Loucy (cell line): ENCODE results near the gene PEX14.
A peak's percentile ranks its signal among the peaks of the same experiment; 100 is the strongest.

Source experiments
- H2AFZ ChIP-seq: fragments of 200-600 bp; sonication (generic); 2 replicates; pipeline ENCODE4 v1.6.0; 2016; ENCODE audit warnings: antibody characterized with exemption, mild to moderate bottlenecking, low read length, moderate library complexity
- H3F3A ChIP-seq: fragments of 200-600 bp; 2 replicates; pipeline ENCODE4 v1.6.0; 2016; ENCODE audit warnings: antibody characterized with exemption, low read depth, mild to moderate bottlenecking
- H3K27me3 ChIP-seq: fragments of 200-600 bp; sonication (generic); 2 replicates; pipeline ENCODE4 v1.6.1; 2014; ENCODE audit warnings: low read length, mild to moderate bottlenecking; ENCODE audit not compliant: insufficient read depth, poor library complexity, severe bottlenecking
- H3K36me3 ChIP-seq: fragments of 200-600 bp; sonication (generic); 2 replicates; pipeline ENCODE4 v1.6.1; 2016; ENCODE audit warnings: low read length; ENCODE audit not compliant: insufficient read depth
- H3K4me1 ChIP-seq: fragments of 200-600 bp; sonication (generic); 2 replicates; pipeline ENCODE4 v1.5.1; 2014; ENCODE audit warnings: low read length, mild to moderate bottlenecking; ENCODE audit not compliant: insufficient read depth, poor library complexity, severe bottlenecking
- H3K4me2 ChIP-seq: fragments of 200-600 bp; sonication (generic); 2 replicates; pipeline ENCODE4 v1.6.0; 2014; ENCODE audit warnings: antibody characterized with exemption, low read length, low read depth, mild to moderate bottlenecking; ENCODE audit not compliant: poor library complexity, severe bottlenecking
- H3K4me3 ChIP-seq: fragments of 200-600 bp; sonication (generic); 2 replicates; pipeline ENCODE4 v1.5.1; 2014; ENCODE audit warnings: low read length, mild to moderate bottlenecking, mixed read lengths; ENCODE audit not compliant: poor library complexity, severe bottlenecking
- H3K79me2 ChIP-seq: fragments of 200-600 bp; sonication (generic); 2 replicates; pipeline ENCODE4 v1.6.1; 2014; ENCODE audit warnings: low read length; ENCODE audit not compliant: insufficient read depth
- H3K9ac ChIP-seq: fragments of 200-600 bp; sonication (generic); 2 replicates; pipeline ENCODE4 v1.6.0; 2014; ENCODE audit warnings: mild to moderate bottlenecking, low read depth, low read length, moderate library complexity; ENCODE audit not compliant: poor library complexity, severe bottlenecking
- H3K9me2 ChIP-seq: fragments of 200-600 bp; sonication (generic); replicated peaks from 2 replicates; pipeline ENCODE4 v1.6.1; 2016; ENCODE audit warnings: low read depth, low read length, mixed read lengths
- H3K9me3 ChIP-seq: fragments of 200-600 bp; sonication (generic); 2 replicates; pipeline ENCODE4 v1.6.1; 2014; ENCODE audit warnings: mild to moderate bottlenecking, antibody characterized with exemption, low read length, low read depth; ENCODE audit not compliant: insufficient read depth
- H4K20me1 ChIP-seq: fragments of 200-600 bp; sonication (generic); 2 replicates; pipeline ENCODE4 v1.6.0; 2014; ENCODE audit warnings: antibody characterized with exemption, low read length, mild to moderate bottlenecking; ENCODE audit not compliant: insufficient read depth, poor library complexity, severe bottlenecking
- EZH2phosphoT487 ChIP-seq: fragments of 200-600 bp; IDR thresholded peaks from 2 replicates; pipeline ENCODE4 v1.6.1; 2018; ENCODE audit warnings: antibody characterized with exemption, mild to moderate bottlenecking, moderate library complexity, borderline replicate concordance
- TF ChIP-seq, protein P1 (sequence below): fragments of 200-600 bp; sonication (generic); conservative IDR thresholded peaks from 2 replicates; pipeline ENCODE4 v1.5.1; 2014; ENCODE audit warnings: mild to moderate bottlenecking, antibody characterized with exemption, low read length

The PEX14 gene

DNA sequence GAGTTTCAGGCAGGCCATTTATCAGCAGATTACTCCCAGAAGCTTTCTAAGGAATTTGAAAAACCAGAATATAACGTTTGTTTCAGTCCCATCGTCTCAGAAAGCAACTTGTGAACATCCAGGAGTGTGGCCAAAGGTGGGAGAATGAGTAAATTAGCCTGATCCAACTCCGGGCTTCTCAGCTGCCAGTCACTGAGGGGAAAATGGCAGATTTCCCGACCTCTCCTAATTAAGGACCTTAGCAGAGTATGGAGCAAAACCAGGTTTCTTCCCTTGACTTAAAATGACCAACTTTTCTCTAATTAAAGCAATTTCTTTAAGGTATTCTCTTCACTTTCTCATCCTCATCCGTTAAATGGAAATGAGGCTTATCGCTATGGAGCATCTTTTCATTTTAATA is 23.9 kb upstream of the PEX14 start:
- no peak overlapping the region for H3K4me3 ChIP-seq
- H3F3A ChIP-seq, result no peaks in the 10 kb centered on the region
- no peaks in the 10 kb centered on the region for H3K9me3 ChIP-seq
- no peak overlapping the region for H3K9ac ChIP-seq
- TF ChIP-seq EZH2phosphoT487, result no peak
- TF ChIP-seq, protein P1, sequence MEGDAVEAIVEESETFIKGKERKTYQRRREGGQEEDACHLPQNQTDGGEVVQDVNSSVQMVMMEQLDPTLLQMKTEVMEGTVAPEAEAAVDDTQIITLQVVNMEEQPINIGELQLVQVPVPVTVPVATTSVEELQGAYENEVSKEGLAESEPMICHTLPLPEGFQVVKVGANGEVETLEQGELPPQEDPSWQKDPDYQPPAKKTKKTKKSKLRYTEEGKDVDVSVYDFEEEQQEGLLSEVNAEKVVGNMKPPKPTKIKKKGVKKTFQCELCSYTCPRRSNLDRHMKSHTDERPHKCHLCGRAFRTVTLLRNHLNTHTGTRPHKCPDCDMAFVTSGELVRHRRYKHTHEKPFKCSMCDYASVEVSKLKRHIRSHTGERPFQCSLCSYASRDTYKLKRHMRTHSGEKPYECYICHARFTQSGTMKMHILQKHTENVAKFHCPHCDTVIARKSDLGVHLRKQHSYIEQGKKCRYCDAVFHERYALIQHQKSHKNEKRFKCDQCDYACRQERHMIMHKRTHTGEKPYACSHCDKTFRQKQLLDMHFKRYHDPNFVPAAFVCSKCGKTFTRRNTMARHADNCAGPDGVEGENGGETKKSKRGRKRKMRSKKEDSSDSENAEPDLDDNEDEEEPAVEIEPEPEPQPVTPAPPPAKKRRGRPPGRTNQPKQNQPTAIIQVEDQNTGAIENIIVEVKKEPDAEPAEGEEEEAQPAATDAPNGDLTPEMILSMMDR, result no peak
- no peaks in the 10 kb centered on the region for H3K36me3 ChIP-seq
- H3K4me2 ChIP-seq, result no peak overlapping the region
- H3K4me1 ChIP-seq, result no peaks in the 10 kb centered on the region
- no peaks in the 10 kb centered on the region for H3K79me2 ChIP-seq
- no peak overlapping the region for H2AFZ ChIP-seq
- no peaks in the 10 kb centered on the region for H3K27me3 ChIP-seq
- no peaks in the 10 kb centered on the region for H4K20me1 ChIP-seq
- H3K9me2 ChIP-seq, result no peaks in the 10 kb centered on the region

- Histone ChIP-seq H3K9ac (no peak overlapping the region), H2AFZ (no peak overlapping the region), H3K4me3 (no peak overlapping the region)
These were observed 23.5 kb upstream of the PEX14 start for GRCh38 chr1:10451287-10451686.

DNA sequence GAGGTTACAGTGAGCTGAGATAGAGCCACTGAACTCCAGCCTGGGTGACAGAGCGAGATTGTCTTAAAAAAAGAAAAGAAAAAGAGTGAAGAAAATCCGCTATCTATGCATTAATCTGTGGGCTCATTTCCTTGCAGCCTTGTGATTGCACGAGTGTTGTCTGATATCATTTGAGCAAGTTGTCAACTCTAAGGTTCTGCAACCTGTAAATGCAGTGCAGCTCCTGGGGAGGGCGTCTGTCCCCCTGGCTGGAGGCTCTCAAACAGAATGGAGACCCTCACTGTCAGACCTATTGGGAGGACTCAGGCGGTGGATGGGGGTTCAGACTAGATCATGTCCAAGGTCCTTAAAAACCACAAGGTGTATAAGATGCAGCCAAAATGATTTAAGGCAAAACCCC is 18.7 kb upstream of the PEX14 start:
- H2AFZ ChIP-seq, result no peak overlapping the region
- H3K4me2 ChIP-seq, result no peak overlapping the region
- no peak overlapping the region for H3K9ac ChIP-seq
- H3K4me1 ChIP-seq, result peaks cover 3% of the 10 kb centered on the region
- no peaks in the 10 kb centered on the region for H3F3A ChIP-seq
- no peaks in the 10 kb centered on the region for H3K9me3 ChIP-seq
- H4K20me1 ChIP-seq, result no peaks in the 10 kb centered on the region
- TF ChIP-seq, protein P1, result peak; percentile 38; the same call in 1 of the 2 replicates
- TF ChIP-seq EZH2phosphoT487, result no peak
- peaks cover under 1% of the 10 kb centered on the region; the same call in 1 of the 2 replicates for H3K36me3 ChIP-seq
- no peak overlapping the region for H3K4me3 ChIP-seq
- H3K9me2 ChIP-seq, result no peaks in the 10 kb centered on the region
- no peaks in the 10 kb centered on the region for H3K79me2 ChIP-seq
- no peaks in the 10 kb centered on the region for H3K27me3 ChIP-seq

More at GRCh38 chr1:10451287-10451686, 23.5 kb upstream of the PEX14 start:
- Histone ChIP-seq H3K9me3 (no peaks in the 10 kb centered on the region), H3F3A (no peaks in the 10 kb centered on the region), H3K4me2 (no peak overlapping the region), H3K4me1 (no peaks in the 10 kb centered on the region), H4K20me1 (no peaks in the 10 kb centered on the region), H3K79me2 (no peaks in the 10 kb centered on the region), H3K27me3 (no peaks in the 10 kb centered on the region), H3K36me3 (no peaks in the 10 kb centered on the region), H3K9me2 (no peaks in the 10 kb centered on the region)
- TF ChIP-seq EZH2phosphoT487, result no peak
- TF ChIP-seq, protein P1, result no peak
